Activated naive CD4-positive, alpha-beta T cell treated with anti-CD3 and anti-CD28 coated beads, Interleukin-2, amount 50 U/mL, for 72 hours (primary cell): Measurements from ENCODE around the gene ENTPD6. TPM values are rescaled to one million over a fixed set of nuclear protein-coding genes. Genes with fewer than 3 reads are reported as not detected.

Experiments
- ATAC-seq, 2 donors: fragments of 150-1000 bp; cut with Tn5 transposase; 2 replicates each; pipeline ENCODE4 v1.10.0; 2021; ENCODE audit warnings: mild to moderate bottlenecking in 2 of 2, moderate library complexity in 2 of 2
- DNase-seq, 2 donors: peaks; one replicate each; pipeline ENCODE4 v3.0.0; 2021 to 2022; ENCODE audit warnings: low spot score in 2 of 2
- H3K27ac Mint-ChIP-seq, 2 donors: one replicate each; pipeline ENCODE4 v1.8.0; 2022; ENCODE audit warnings: mild to moderate bottlenecking in 2 of 2, mixed read lengths in 2 of 2
- H3K36me3 Mint-ChIP-seq, 2 donors: one replicate each; pipeline ENCODE4 v1.8.0; 2022; ENCODE audit warnings: mixed read lengths in 2 of 2
- H3K9me3 Mint-ChIP-seq, 2 donors: one replicate each; pipeline ENCODE4 v1.8.0; 2022; ENCODE audit warnings: mixed read lengths in 2 of 2
- total RNA-seq, 2 donors: library from RNA; stranded (reverse); gene quantifications; one replicate each; pipeline ENCODE4 v1.2.3, GENCODE V29; 2022

Gene ENTPD6
- total RNA-seq, 2 donors from 2014 or later: 38.8 to 45.6 TPM

- Mint-ChIP-seq H3K36me3 (no peaks in the 10 kb centered on the region), H3K9me3 (no peaks in the 10 kb centered on the region), H3K27ac (no peak overlapping the region)
- DNase-seq (no peak), ATAC-seq (no peak)
These were observed 19.3 kb downstream of the ENTPD6 start for GRCh38 chr20:25214819-25215218.

GRCh38 chr20:25215521-25215920 lies 20.0 kb downstream of the ENTPD6 start:
- no peak for ATAC-seq
- no peak overlapping the region for H3K27ac Mint-ChIP-seq
- no peaks in the 10 kb centered on the region for H3K9me3 Mint-ChIP-seq
- DNase-seq: no peak
- H3K36me3 Mint-ChIP-seq: no peaks in the 10 kb centered on the region

- DNase-seq (no peak), ATAC-seq (no peak)
- Mint-ChIP-seq H3K9me3 (no peaks in the 10 kb centered on the region), H3K27ac (peak overlapping the region in 1 of 2 donors; percentile 50), H3K36me3 (no peaks in the 10 kb centered on the region)
These were observed 20.9 kb downstream of the ENTPD6 start for GRCh38 chr20:25216199-25216945.

- ATAC-seq (no peak), DNase-seq (no peak)
- H3K9me3 Mint-ChIP-seq: no peaks in the 10 kb centered on the region
- no peaks in the 10 kb centered on the region for H3K36me3 Mint-ChIP-seq
- peak overlapping the region; percentile 39 to 85 for H3K27ac Mint-ChIP-seq
These were observed 21.9 kb downstream of the ENTPD6 start for GRCh38 chr20:25217161-25218108.

GRCh38 chr20:25218109-25218486 lies 22.6 kb downstream of the ENTPD6 start:
- DNase-seq: no peak
- Mint-ChIP-seq H3K36me3 (no peaks in the 10 kb centered on the region), H3K27ac (peak overlapping the region; percentile 39 to 85), H3K9me3 (no peaks in the 10 kb centered on the region)
- ATAC-seq: no peak

- no peaks in the 10 kb centered on the region for H3K36me3 Mint-ChIP-seq
These were observed 23.0 kb downstream of the ENTPD6 start for GRCh38 chr20:25218492-25218891.

GRCh38 chr20:25219365-25219764 lies 23.9 kb downstream of the ENTPD6 start:
- H3K36me3 Mint-ChIP-seq: no peaks in the 10 kb centered on the region
- no peaks in the 10 kb centered on the region for H3K9me3 Mint-ChIP-seq
- DNase-seq (no peak), ATAC-seq (no peak)
- H3K27ac Mint-ChIP-seq: peak overlapping the region in 1 of 2 donors; percentile 25

More at GRCh38 chr20:25218492-25218891, 23.0 kb downstream of the ENTPD6 start:
- Mint-ChIP-seq H3K9me3 (no peaks in the 10 kb centered on the region), H3K27ac (peak overlapping the region in 1 of 2 donors; percentile 39)
- DNase-seq (no peak), ATAC-seq (no peak)

- ATAC-seq: no peak
- Mint-ChIP-seq H3K36me3 (no peaks in the 10 kb centered on the region), H3K27ac (peak overlapping the region; percentile 22 to 25), H3K9me3 (no peaks in the 10 kb centered on the region)
- no peak for DNase-seq
These were observed 24.7 kb downstream of the ENTPD6 start for GRCh38 chr20:25220021-25220730.

GRCh38 chr20:25220810-25221591 lies 25.5 kb downstream of the ENTPD6 start:
- no peak for ATAC-seq
- Mint-ChIP-seq H3K9me3 (no peaks in the 10 kb centered on the region), H3K27ac (peak overlapping the region; percentile 70 to 81), H3K36me3 (no peaks in the 10 kb centered on the region)
- DNase-seq: no peak

GRCh38 chr20:25221592-25222460 lies 26.3 kb downstream of the ENTPD6 start:
- no peak for DNase-seq
- no peak for ATAC-seq
- Mint-ChIP-seq H3K36me3 (no peaks in the 10 kb centered on the region), H3K27ac (peak overlapping the region; percentile 70 to 92), H3K9me3 (no peaks in the 10 kb centered on the region)

GRCh38 chr20:25222461-25223178 lies 27.1 kb downstream of the ENTPD6 start:
- no peak for DNase-seq
- no peak overlapping the region for H3K27ac Mint-ChIP-seq
- no peak for ATAC-seq

GRCh38 chr20:25223179-25223661 lies 27.7 kb downstream of the ENTPD6 start:
- Mint-ChIP-seq H3K27ac (peak overlapping the region in 1 of 2 donors; percentile 72), H3K36me3 (no peaks in the 10 kb centered on the region), H3K9me3 (no peaks in the 10 kb centered on the region)
- DNase-seq: peak in 1 of 2 donors; percentile 30
- ATAC-seq: peak; percentile 93 to 94

More at GRCh38 chr20:25222461-25223178, 27.1 kb downstream of the ENTPD6 start:
- Mint-ChIP-seq H3K36me3 (no peaks in the 10 kb centered on the region), H3K9me3 (no peaks in the 10 kb centered on the region)

- Mint-ChIP-seq H3K36me3 (no peaks in the 10 kb centered on the region), H3K9me3 (no peaks in the 10 kb centered on the region), H3K27ac (peak overlapping the region; percentile 18 to 72)
- DNase-seq: no peak
- no peak for ATAC-seq
These were observed 28.5 kb downstream of the ENTPD6 start for GRCh38 chr20:25223765-25224720.

GRCh38 chr20:25224941-25225340 lies 29.4 kb downstream of the ENTPD6 start:
- no peaks in the 10 kb centered on the region for H3K36me3 Mint-ChIP-seq
- no peak overlapping the region for H3K27ac Mint-ChIP-seq
- ATAC-seq: no peak
- no peaks in the 10 kb centered on the region for H3K9me3 Mint-ChIP-seq
- no peak for DNase-seq
